HEK293T (cell line): ENCODE measurements around the gene C6orf47.
"Not testable (repeated sequence)": the region's sequence is repeated elsewhere in the genome, so short reads cannot be mapped to it uniquely, and the experiment has no call there.

Experiments used
- ARNT ChIP-seq: fragments of 450-650 bp; IDR thresholded peaks from 2 replicates; pipeline ENCODE4 v1.6.1; 2017; ENCODE audit warnings: mild to moderate bottlenecking
- FOXK2 ChIP-seq: fragments of 450-650 bp; IDR thresholded peaks from 2 replicates; pipeline ENCODE4 v1.6.1; 2016; ENCODE audit warnings: mild to moderate bottlenecking
- LEF1 ChIP-seq: fragments of 450-650 bp; IDR thresholded peaks from 2 replicates; pipeline ENCODE4 v1.6.1; 2017; ENCODE audit warnings: mild to moderate bottlenecking, borderline replicate concordance
- PKNOX1 ChIP-seq: fragments of 450-650 bp; IDR thresholded peaks from 2 replicates; pipeline ENCODE4 v1.6.1; 2016
- SUZ12 ChIP-seq: fragments of 450-650 bp; IDR thresholded peaks from 2 replicates; pipeline ENCODE4 v1.6.1; 2016; ENCODE audit warnings: mild to moderate bottlenecking
- TARDBP ChIP-seq: fragments of 450-650 bp; IDR thresholded peaks from 2 replicates; pipeline ENCODE4 v1.6.1; 2016
- ZNF384 ChIP-seq: fragments of 450-650 bp; IDR thresholded peaks from 2 replicates; pipeline ENCODE4 v1.6.1; 2016

GRCh38 chr6:31709157-31709556, 48.6 kb upstream of the C6orf47 start:
- not testable (repeated sequence) for TF ChIP-seq SUZ12, LEF1, PKNOX1, ZNF384, FOXK2, TARDBP, ARNT
